ENCODE data around the gene CYB5R3. TPM values are rescaled to one million over a fixed set of nuclear protein-coding genes. Genes with fewer than 3 reads are reported as not detected.

Gene CYB5R3
- total RNA-seq, 1 donor from 2014 or later, result 105 TPM

DNA sequence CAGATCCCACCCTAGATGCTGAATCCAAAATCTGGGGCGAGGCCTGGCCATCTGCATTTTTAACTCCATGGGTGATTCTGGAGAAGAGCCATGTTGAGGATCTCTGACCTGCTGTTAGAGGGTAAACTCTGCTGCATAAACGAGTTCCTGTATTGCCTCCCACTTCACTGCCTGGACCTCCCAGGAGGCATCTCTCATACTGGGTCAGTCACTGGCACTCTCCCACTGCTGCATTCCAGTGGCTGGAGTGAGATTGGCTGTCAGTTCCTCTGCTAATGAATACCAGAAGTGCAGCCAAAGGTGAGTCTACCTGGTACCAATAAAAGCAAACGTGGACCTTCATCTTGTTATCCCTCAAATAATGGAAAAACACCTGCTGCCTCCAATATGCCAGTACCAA is 44.8 kb downstream of the CYB5R3 start:
- peaks cover 21% of the 10 kb centered on the region for H3K4me1 Mint-ChIP-seq
- no peaks in the 10 kb centered on the region for H3K9me3 Mint-ChIP-seq
- no peak for TF ChIP-seq CTCF (conservative IDR thresholded peaks at IDR 0.05)
- H3K4me3 Mint-ChIP-seq, result no peak overlapping the region
- H3K27me3 Mint-ChIP-seq (ENCODE audit: low read depth), result no peaks in the 10 kb centered on the region
- H3K36me3 Mint-ChIP-seq (ENCODE audit: low read depth), result peaks cover 17% of the 10 kb centered on the region
- DNase-seq (ENCODE audit: low read depth, low spot score), result no peak
- no peak overlapping the region for H3K27ac Mint-ChIP-seq (ENCODE audit: unreplicated experiment)

- no peak for TF ChIP-seq CTCF (conservative IDR thresholded peaks at IDR 0.05)
- no peaks in the 10 kb centered on the region for H3K9me3 Mint-ChIP-seq
- H3K4me1 Mint-ChIP-seq, result peaks cover 11% of the 10 kb centered on the region
- no peaks in the 10 kb centered on the region for H3K27me3 Mint-ChIP-seq (ENCODE audit: low read depth)
- H3K36me3 Mint-ChIP-seq (ENCODE audit: low read depth), result peaks cover 20% of the 10 kb centered on the region
- DNase-seq (ENCODE audit: low read depth, low spot score), result no peak
- no peak overlapping the region for H3K4me3 Mint-ChIP-seq
- no peak overlapping the region for H3K27ac Mint-ChIP-seq (ENCODE audit: unreplicated experiment)
These were observed 45.8 kb downstream of the CYB5R3 start for GRCh38 chr22:42603427-42603826.

DNA sequence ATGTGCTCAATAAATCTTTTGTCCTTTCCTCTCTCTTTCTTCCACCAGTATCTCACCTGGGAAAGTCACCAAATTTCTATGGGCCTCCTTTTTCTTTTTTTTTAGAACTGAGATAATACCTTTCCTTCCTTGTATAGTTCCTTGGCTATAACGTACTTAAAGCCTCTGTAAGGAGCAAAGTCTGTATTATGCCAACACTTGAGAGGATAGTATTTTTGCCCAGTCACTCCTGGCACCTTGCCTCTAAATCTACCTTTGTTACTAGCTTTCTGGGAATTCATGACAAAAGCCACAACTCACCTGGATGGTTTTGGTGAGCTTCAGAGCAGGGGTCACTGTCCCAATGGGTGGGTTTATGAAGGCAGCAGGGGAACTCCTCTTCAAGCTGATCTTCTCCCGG is 46.7 kb downstream of the CYB5R3 start:
- Mint-ChIP-seq H3K4me3 (no peak overlapping the region), H3K4me1 (peaks cover 5% of the 10 kb centered on the region), H3K9me3 (no peaks in the 10 kb centered on the region), H3K36me3 (ENCODE audit: low read depth) (peaks cover 20% of the 10 kb centered on the region), H3K27me3 (ENCODE audit: low read depth) (no peaks in the 10 kb centered on the region), H3K27ac (ENCODE audit: unreplicated experiment) (no peak overlapping the region)
- no peak for DNase-seq (ENCODE audit: low read depth, low spot score)
- TF ChIP-seq CTCF (conservative IDR thresholded peaks at IDR 0.05), result no peak

DNA sequence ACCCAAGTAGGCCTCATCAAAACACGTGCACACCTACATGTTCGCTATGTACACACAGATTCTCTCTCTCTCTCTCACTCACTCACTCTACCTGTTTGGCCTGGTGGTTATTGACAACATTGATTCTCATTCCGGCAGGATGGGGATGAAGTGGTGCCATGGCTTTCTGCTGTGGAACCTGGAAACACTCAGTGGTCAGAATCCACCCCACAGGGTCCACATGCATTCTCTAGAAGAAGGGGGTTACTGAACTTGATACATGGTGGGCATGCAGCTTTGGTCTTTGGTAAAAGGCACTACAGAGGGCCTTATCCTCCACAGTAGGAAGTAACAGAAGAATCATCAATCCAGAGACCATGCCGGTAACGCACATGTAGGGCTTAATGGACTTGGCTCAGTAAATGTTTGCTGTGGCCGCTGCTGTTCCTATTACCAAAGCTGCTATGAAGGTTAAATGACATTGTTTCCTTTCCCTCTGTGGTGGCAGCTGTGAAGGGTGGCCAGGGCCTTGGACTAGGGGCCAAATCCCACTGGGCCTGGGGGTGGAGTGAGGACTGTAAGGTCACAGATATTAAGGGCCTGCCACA is 47.2 kb downstream of the CYB5R3 start:
- no peak overlapping the region for H3K4me3 Mint-ChIP-seq
- peaks cover 5% of the 10 kb centered on the region for H3K4me1 Mint-ChIP-seq
- H3K27me3 Mint-ChIP-seq (ENCODE audit: low read depth), result no peaks in the 10 kb centered on the region
- peaks cover 24% of the 10 kb centered on the region for H3K36me3 Mint-ChIP-seq (ENCODE audit: low read depth)
- H3K27ac Mint-ChIP-seq (ENCODE audit: unreplicated experiment), result no peak overlapping the region
- H3K9me3 Mint-ChIP-seq, result no peaks in the 10 kb centered on the region
- TF ChIP-seq CTCF (conservative IDR thresholded peaks at IDR 0.05), result no peak
- DNase-seq (ENCODE audit: low read depth, low spot score), result no peak

DNA sequence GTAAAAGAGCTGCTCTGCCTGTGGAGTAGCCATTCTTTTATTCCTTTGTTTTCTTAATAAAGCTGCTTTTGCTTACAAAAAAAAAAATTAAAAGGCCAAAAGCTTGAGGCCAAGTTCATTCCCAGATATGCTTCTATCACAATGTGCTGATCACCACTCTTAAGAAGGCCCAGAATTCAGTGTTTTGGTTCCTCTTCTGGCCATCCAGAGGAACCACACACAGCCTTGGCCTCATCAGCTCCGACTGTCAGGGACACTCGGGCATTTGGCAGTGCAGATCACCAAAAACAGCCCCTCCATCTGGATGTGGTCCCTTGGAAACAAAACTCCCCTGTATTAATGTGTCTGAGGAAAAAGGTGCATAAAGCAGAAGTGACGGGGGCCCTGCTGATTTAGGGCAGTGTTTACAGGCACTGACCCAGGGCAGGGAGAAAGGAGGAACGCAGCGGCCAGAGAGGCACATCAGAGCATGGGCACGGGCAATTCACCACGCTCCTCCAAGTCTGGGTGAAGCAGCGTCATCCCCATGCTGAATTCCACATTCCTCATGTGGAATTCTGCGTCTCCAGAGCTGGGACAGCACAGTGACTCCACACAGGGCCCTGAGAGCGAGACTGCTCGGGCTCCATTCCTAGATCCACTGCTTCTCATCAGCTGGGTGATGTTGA is 52.2 kb downstream of the CYB5R3 start:
- Mint-ChIP-seq H3K27ac (ENCODE audit: unreplicated experiment) (no peak overlapping the region), H3K27me3 (ENCODE audit: low read depth) (no peaks in the 10 kb centered on the region), H3K9me3 (no peaks in the 10 kb centered on the region), H3K4me1 (no peaks in the 10 kb centered on the region), H3K36me3 (ENCODE audit: low read depth) (peaks cover 26% of the 10 kb centered on the region), H3K4me3 (no peak overlapping the region)
- DNase-seq (ENCODE audit: low read depth, low spot score), result no peak
- TF ChIP-seq CTCF (conservative IDR thresholded peaks at IDR 0.05), result no peak

All from neural crest cell (in vitro differentiated cells).